ENCODE results near the gene GIMAP8. TPM values are rescaled to one million over a fixed set of nuclear protein-coding genes. Genes with fewer than 3 reads are reported as not detected.
"Not testable (repeated sequence)": the region's sequence is repeated elsewhere in the genome, so short reads cannot be mapped to it uniquely, and the experiment has no call there.

Gene GIMAP8
- total RNA-seq, 1 donor from 2014 or later = not detected

DNA sequence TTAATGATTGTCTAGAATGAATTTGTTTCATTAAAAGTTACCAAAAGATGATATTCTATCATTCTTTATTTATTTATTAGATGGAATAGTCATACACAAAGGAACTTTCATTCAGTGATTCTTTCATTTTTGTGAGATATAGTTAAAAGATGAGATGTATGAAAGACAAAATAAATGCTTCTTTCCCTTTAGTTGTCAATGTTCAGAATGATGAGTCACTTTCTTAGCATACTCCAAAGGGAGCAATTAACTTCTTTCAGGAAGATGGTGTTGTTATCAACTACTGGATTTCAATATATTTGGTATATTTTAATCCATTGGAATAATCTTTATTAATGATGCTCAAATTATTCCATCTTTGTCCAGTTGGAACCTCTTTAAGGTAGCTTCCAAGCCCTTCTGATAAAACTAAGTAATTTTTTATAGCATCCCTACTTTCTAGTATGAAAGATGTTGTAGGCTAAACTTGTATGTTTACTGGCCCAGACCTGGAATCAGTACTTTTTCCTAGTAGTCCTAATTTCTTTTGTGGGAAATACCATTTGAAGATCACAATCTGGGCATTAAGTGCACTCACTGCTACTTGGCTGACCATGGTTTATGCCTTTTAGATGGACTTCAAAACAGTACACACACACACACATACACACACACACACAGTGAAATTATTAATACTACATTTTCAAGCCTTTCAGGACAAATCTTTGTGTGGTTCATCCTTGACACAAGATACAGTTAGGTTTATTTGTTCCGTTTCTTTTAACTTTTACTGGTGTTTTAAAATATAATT, 66.7 kb downstream of the GIMAP8 start:
- H3K4me3 Mint-ChIP-seq (ENCODE audit: low read depth) = no peak overlapping the region
- H3K4me1 Mint-ChIP-seq (ENCODE audit: low read depth) = no peaks in the 10 kb centered on the region
- H3K9me3 Mint-ChIP-seq (ENCODE audit: low read depth) = no peaks in the 10 kb centered on the region
- no peak overlapping the region for H3K27ac Mint-ChIP-seq
- H3K36me3 Mint-ChIP-seq (ENCODE audit: insufficient read depth) = no peaks in the 10 kb centered on the region
- TF ChIP-seq, protein P1, sequence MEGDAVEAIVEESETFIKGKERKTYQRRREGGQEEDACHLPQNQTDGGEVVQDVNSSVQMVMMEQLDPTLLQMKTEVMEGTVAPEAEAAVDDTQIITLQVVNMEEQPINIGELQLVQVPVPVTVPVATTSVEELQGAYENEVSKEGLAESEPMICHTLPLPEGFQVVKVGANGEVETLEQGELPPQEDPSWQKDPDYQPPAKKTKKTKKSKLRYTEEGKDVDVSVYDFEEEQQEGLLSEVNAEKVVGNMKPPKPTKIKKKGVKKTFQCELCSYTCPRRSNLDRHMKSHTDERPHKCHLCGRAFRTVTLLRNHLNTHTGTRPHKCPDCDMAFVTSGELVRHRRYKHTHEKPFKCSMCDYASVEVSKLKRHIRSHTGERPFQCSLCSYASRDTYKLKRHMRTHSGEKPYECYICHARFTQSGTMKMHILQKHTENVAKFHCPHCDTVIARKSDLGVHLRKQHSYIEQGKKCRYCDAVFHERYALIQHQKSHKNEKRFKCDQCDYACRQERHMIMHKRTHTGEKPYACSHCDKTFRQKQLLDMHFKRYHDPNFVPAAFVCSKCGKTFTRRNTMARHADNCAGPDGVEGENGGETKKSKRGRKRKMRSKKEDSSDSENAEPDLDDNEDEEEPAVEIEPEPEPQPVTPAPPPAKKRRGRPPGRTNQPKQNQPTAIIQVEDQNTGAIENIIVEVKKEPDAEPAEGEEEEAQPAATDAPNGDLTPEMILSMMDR (IDR thresholded peaks at IDR 0.05; ENCODE audit: unreplicated experiment) = no peak
- no peak for DNase-seq (ENCODE audit: low spot score, unreplicated experiment)
- no peaks in the 10 kb centered on the region for H3K27me3 Mint-ChIP-seq

DNA sequence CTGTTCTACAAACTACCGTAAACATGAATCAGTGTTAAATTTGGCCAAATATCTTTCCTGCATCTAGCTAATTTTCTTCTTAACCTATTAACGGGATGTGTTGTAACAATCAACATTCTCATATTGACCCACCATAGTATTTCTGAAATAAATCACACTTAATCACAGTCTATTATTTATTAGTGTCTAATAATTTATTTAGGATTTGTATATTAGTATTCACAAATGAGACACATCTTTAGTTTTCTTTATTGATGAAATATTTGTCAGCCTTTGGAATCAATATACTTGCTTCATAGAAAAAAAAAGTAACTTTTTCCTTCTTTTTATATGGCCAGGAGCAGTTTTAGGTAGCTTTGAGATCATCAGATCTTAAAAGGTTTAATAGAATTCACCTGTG, 68.9 kb downstream of the GIMAP8 start:
- Mint-ChIP-seq H3K27me3 (no peaks in the 10 kb centered on the region), H3K9me3 (ENCODE audit: low read depth) (no peaks in the 10 kb centered on the region), H3K27ac (no peak overlapping the region), H3K4me3 (ENCODE audit: low read depth) (no peak overlapping the region), H3K36me3 (ENCODE audit: insufficient read depth) (no peaks in the 10 kb centered on the region), H3K4me1 (ENCODE audit: low read depth) (no peaks in the 10 kb centered on the region)
- TF ChIP-seq, protein P1 (IDR thresholded peaks at IDR 0.05; ENCODE audit: unreplicated experiment) = no peak
- no peak for DNase-seq (ENCODE audit: low spot score, unreplicated experiment)

DNA sequence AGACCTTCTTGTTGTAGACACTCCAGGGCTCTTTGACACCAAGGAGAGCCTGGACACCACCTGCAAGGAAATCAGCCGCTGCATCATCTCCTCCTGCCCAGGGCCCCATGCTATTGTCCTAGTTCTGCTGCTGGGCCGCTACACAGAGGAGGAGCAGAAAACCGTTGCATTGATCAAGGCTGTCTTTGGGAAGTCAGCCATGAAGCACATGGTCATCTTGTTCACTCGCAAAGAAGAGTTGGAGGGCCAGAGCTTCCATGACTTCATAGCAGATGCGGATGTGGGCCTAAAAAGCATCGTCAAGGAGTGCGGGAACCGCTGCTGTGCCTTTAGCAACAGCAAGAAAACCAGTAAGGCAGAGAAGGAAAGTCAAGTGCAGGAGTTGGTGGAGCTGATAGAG, 69.7 kb downstream of the GIMAP8 start:
- H3K4me1 Mint-ChIP-seq (ENCODE audit: low read depth) = no peaks in the 10 kb centered on the region
- no peaks in the 10 kb centered on the region for H3K9me3 Mint-ChIP-seq (ENCODE audit: low read depth)
- H3K36me3 Mint-ChIP-seq (ENCODE audit: insufficient read depth) = no peaks in the 10 kb centered on the region
- H3K27ac Mint-ChIP-seq = no peak overlapping the region
- H3K27me3 Mint-ChIP-seq = no peaks in the 10 kb centered on the region
- TF ChIP-seq, protein P1 (IDR thresholded peaks at IDR 0.05; ENCODE audit: unreplicated experiment) = no peak
- no peak for DNase-seq (ENCODE audit: low spot score, unreplicated experiment)
- no peak overlapping the region for H3K4me3 Mint-ChIP-seq (ENCODE audit: low read depth)

DNA sequence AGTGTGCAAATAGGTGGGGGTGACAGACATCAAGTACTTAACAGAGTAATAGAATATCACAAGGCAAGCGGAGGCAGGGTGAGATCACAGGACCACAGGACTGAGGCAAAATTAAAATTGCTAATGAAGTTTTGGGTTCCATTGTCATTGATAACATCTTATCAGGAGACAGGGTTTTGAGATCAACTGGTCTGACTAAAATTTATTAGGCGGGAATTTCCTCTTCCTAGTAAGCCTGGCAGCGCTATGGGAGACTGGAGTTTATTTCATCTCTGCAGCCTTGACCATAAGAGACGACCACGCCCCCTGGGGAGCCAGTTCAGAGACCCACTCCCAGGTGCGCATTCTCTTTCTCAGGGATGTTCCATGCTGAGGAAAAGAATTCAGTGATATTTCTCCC, 72.5 kb downstream of the GIMAP8 start:
- H3K4me3 Mint-ChIP-seq (ENCODE audit: low read depth); DNase-seq (ENCODE audit: low spot score, unreplicated experiment); H3K36me3 Mint-ChIP-seq (ENCODE audit: insufficient read depth); H3K27ac Mint-ChIP-seq; H3K4me1 Mint-ChIP-seq (ENCODE audit: low read depth); H3K27me3 Mint-ChIP-seq; H3K9me3 Mint-ChIP-seq (ENCODE audit: low read depth): not testable (repeated sequence)

DNA sequence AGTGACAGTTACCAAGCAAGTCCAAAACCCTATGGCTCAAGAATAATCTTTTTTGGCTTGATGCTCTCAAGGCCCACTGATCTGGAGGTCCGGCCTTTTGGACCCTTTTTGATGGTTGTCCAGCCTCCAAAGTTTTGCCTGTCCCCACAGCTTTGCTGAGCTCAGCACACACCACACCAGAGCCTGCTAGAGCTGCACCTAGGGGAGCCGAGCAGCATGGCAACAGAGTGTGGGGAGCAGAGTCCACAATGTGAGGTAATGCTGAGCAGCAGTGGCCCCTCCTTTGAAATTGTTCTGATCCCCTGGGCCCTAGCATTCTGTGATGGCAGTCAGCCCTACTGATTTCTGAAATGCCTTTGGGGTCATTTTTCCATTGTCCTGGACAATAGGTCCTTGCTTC, 73.6 kb downstream of the GIMAP8 start:
- TF ChIP-seq, protein P1 (IDR thresholded peaks at IDR 0.05; ENCODE audit: unreplicated experiment) = no peak
- Mint-ChIP-seq H3K9me3 (ENCODE audit: low read depth) (peaks cover 7% of the 10 kb centered on the region), H3K27me3 (no peaks in the 10 kb centered on the region), H3K36me3 (ENCODE audit: insufficient read depth) (no peaks in the 10 kb centered on the region), H3K27ac (no peak overlapping the region), H3K4me3 (ENCODE audit: low read depth) (no peak overlapping the region), H3K4me1 (ENCODE audit: low read depth) (no peaks in the 10 kb centered on the region)
- DNase-seq (ENCODE audit: low spot score, unreplicated experiment) = no peak

Other genes with a start within 250 kb of the GIMAP8 start
- 28.1 and 28.3 TPM in 2 replicates for gene LRRC61, start 127.3 kb upstream of the GIMAP8 start, total RNA-seq
- 2.3 and 3.3 TPM in 2 replicates for gene ACTR3C, start 127.1 kb upstream of the GIMAP8 start, total RNA-seq
- 19.0 and 20.2 TPM in 2 replicates for gene RARRES2, start 109.0 kb upstream of the GIMAP8 start, total RNA-seq
- 148 and 153 TPM in 2 replicates for gene REPIN1, start 81.8 kb upstream of the GIMAP8 start, total RNA-seq
- gene ZNF775, start 71.3 kb upstream of the GIMAP8 start, total RNA-seq = 10.8 and 13.4 TPM in 2 replicates
- not detected in 2 replicates for gene GIMAP7, start 64.2 kb downstream of the GIMAP8 start, total RNA-seq
- gene GIMAP4, start 116.8 kb downstream of the GIMAP8 start, total RNA-seq = not detected in 2 replicates
- gene GIMAP6, start 181.8 kb downstream of the GIMAP8 start, total RNA-seq = not detected in 2 replicates
- not detected in 2 replicates for gene GIMAP2, start 235.1 kb downstream of the GIMAP8 start, total RNA-seq

All from progenitor cell of endocrine pancreas (in vitro differentiated cells).